Measurements from ENCODE around the gene GTPBP1.

DNA sequence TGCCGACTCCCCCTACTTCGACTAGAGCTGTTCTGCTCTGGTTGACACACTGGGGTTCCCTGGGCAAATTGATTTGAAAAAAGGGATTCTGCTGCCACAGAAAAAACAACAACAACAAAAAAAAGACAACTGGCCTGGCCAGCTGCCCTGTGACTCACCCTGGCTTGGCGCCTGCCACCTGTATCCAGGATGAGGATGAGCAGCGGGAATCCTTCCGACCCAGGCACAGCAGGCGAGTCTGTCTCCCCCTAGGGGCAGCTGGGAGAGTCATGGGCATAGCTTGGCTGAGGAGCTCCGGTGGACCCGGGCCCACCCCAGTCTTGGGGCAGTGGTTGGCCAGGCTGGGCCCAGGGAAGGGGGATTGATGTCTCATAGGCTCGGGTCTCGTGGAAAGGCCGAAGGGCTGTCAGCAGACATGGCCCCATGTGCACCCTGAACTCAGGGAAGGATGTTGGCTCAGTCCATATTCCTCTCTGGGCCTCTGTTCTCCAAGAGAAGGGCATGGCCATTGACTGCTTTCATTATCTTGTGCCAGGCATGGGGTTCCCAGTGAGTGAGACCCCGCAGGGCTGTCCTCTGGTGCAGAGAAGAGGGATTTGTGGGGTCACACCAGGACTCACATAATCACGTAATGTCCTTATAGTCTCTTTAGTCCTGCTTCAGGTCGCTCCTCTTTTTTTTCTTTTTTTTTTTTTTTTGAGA lies 60.5 kb downstream of the GTPBP1 start:
- TF ChIP-seq, protein P1, sequence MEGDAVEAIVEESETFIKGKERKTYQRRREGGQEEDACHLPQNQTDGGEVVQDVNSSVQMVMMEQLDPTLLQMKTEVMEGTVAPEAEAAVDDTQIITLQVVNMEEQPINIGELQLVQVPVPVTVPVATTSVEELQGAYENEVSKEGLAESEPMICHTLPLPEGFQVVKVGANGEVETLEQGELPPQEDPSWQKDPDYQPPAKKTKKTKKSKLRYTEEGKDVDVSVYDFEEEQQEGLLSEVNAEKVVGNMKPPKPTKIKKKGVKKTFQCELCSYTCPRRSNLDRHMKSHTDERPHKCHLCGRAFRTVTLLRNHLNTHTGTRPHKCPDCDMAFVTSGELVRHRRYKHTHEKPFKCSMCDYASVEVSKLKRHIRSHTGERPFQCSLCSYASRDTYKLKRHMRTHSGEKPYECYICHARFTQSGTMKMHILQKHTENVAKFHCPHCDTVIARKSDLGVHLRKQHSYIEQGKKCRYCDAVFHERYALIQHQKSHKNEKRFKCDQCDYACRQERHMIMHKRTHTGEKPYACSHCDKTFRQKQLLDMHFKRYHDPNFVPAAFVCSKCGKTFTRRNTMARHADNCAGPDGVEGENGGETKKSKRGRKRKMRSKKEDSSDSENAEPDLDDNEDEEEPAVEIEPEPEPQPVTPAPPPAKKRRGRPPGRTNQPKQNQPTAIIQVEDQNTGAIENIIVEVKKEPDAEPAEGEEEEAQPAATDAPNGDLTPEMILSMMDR (conservative IDR thresholded peaks at IDR 0.05) = peak; percentile 99
- no peak for TF ChIP-seq ZFX (IDR thresholded peaks at IDR 0.05)
